Measurements from ENCODE around the gene WDFY4.

Gene WDFY4

DNA sequence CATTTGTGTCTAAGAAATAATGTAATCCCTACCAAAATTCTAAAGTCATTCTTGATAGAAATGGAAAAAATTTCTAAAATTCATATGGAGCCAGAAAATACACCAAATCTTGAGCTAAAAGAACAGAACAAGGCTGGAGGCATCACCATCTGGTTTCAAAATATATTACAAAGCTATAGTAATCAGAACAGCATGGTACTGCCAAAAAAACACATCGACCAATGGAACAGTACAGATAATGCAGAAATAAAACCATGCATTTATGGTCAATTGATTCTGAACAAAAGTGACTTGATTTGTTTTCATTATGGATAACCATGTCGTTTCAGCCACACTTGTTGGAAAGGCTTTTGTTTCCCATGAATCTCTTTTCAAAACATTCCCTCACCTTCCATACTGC, 7.0 kb upstream of the WDFY4 start:
- no peaks in the 10 kb centered on the region for H3K9me2 ChIP-seq (replicated peaks; ENCODE audit: low read depth, low read length)
- H4K20me1 ChIP-seq (ENCODE audit: insufficient read depth, low read length, poor library complexity, severe bottlenecking) = no peaks in the 10 kb centered on the region
- H3K4me3 ChIP-seq (ENCODE audit: low read length, poor library complexity, severe bottlenecking) = no peak overlapping the region
- H3K79me2 ChIP-seq (ENCODE audit: insufficient read depth, low read length) = no peaks in the 10 kb centered on the region
- no peaks in the 10 kb centered on the region for H3K36me3 ChIP-seq (ENCODE audit: insufficient read depth, low read length)
- no peak overlapping the region for H2AFZ ChIP-seq (ENCODE audit: low read length)
- no peaks in the 10 kb centered on the region for H3F3A ChIP-seq (ENCODE audit: low read depth)
- H3K9ac ChIP-seq (ENCODE audit: low read depth, low read length, poor library complexity, severe bottlenecking) = no peak overlapping the region
- TF ChIP-seq EZH2phosphoT487 (IDR thresholded peaks at IDR 0.05; ENCODE audit: borderline replicate concordance) = no peak
- TF ChIP-seq, protein P1, sequence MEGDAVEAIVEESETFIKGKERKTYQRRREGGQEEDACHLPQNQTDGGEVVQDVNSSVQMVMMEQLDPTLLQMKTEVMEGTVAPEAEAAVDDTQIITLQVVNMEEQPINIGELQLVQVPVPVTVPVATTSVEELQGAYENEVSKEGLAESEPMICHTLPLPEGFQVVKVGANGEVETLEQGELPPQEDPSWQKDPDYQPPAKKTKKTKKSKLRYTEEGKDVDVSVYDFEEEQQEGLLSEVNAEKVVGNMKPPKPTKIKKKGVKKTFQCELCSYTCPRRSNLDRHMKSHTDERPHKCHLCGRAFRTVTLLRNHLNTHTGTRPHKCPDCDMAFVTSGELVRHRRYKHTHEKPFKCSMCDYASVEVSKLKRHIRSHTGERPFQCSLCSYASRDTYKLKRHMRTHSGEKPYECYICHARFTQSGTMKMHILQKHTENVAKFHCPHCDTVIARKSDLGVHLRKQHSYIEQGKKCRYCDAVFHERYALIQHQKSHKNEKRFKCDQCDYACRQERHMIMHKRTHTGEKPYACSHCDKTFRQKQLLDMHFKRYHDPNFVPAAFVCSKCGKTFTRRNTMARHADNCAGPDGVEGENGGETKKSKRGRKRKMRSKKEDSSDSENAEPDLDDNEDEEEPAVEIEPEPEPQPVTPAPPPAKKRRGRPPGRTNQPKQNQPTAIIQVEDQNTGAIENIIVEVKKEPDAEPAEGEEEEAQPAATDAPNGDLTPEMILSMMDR (conservative IDR thresholded peaks at IDR 0.05; ENCODE audit: low read length) = no peak
- no peaks in the 10 kb centered on the region for H3K9me3 ChIP-seq (ENCODE audit: insufficient read depth, low read depth, low read length)
- H3K27me3 ChIP-seq (ENCODE audit: insufficient read depth, low read length, poor library complexity, severe bottlenecking) = no peaks in the 10 kb centered on the region
- H3K4me2 ChIP-seq (ENCODE audit: low read depth, low read length, poor library complexity, severe bottlenecking) = no peak overlapping the region
- no peaks in the 10 kb centered on the region for H3K4me1 ChIP-seq (ENCODE audit: insufficient read depth, low read length, poor library complexity, severe bottlenecking)

DNA sequence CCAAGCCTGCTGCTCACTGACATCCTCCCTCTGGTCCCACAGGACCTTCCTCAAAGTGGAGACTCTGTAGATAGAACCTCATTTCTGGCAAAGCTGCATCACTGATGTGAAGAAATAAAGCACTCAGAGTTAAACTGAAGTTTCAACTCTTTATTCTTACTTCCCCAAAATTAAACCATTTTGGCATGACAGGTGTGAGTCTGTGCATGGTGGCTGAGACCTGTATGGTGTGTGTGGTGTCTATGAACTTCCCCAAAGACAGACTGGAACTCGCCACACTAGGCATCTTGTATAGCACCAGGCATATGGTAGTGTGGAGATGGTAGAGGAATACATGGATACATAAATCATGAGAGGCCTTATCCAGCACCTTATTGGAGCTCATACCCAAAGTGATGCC, 6.6 kb upstream of the WDFY4 start:
- Histone ChIP-seq H4K20me1 (ENCODE audit: insufficient read depth, low read length, poor library complexity, severe bottlenecking) (no peaks in the 10 kb centered on the region), H3K9ac (ENCODE audit: low read depth, low read length, poor library complexity, severe bottlenecking) (no peak overlapping the region)
- no peak for TF ChIP-seq EZH2phosphoT487 (IDR thresholded peaks at IDR 0.05; ENCODE audit: borderline replicate concordance)
- TF ChIP-seq, protein P1 (conservative IDR thresholded peaks at IDR 0.05; ENCODE audit: low read length) = no peak

DNA sequence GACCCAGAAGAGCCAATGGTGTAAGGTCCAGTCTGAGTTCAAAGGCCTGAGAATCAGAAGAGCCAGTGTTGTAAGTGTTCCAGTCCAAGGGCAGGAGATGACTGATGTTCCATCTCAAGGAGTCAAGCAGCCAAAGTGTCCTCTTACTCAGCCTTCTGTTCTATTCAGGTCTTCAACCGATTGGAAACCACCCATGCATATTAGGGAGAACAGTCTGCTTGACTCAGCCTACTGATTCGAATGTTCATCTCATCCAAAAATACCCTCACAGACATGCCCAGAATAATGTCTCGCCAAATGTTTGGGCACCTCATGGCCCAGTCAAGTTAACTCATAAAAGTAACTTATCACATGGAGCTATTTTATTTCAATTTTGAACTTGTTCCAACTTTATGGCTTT, 2.9 kb upstream of the WDFY4 start:
- H3K9me3 ChIP-seq (ENCODE audit: insufficient read depth, low read depth, low read length) = no peaks in the 10 kb centered on the region
- no peaks in the 10 kb centered on the region for H3F3A ChIP-seq (ENCODE audit: low read depth)
- H3K36me3 ChIP-seq (ENCODE audit: insufficient read depth, low read length) = no peaks in the 10 kb centered on the region
- H3K4me2 ChIP-seq (ENCODE audit: low read depth, low read length, poor library complexity, severe bottlenecking) = no peak overlapping the region
- no peak overlapping the region for H3K9ac ChIP-seq (ENCODE audit: low read depth, low read length, poor library complexity, severe bottlenecking)
- H4K20me1 ChIP-seq (ENCODE audit: insufficient read depth, low read length, poor library complexity, severe bottlenecking) = no peaks in the 10 kb centered on the region
- H3K4me3 ChIP-seq (ENCODE audit: low read length, poor library complexity, severe bottlenecking) = no peak overlapping the region
- no peaks in the 10 kb centered on the region for H3K9me2 ChIP-seq (replicated peaks; ENCODE audit: low read depth, low read length)
- H2AFZ ChIP-seq (ENCODE audit: low read length) = no peak overlapping the region
- no peak for TF ChIP-seq EZH2phosphoT487 (IDR thresholded peaks at IDR 0.05; ENCODE audit: borderline replicate concordance)
- TF ChIP-seq, protein P1 (conservative IDR thresholded peaks at IDR 0.05; ENCODE audit: low read length) = no peak
- H3K79me2 ChIP-seq (ENCODE audit: insufficient read depth, low read length) = no peaks in the 10 kb centered on the region
- no peaks in the 10 kb centered on the region for H3K27me3 ChIP-seq (ENCODE audit: insufficient read depth, low read length, poor library complexity, severe bottlenecking)
- H3K4me1 ChIP-seq (ENCODE audit: insufficient read depth, low read length, poor library complexity, severe bottlenecking) = no peaks in the 10 kb centered on the region

More for the DNA sequence above, 6.6 kb upstream of the WDFY4 start:
- Histone ChIP-seq H3K4me2 (ENCODE audit: low read depth, low read length, poor library complexity, severe bottlenecking) (no peak overlapping the region), H3K79me2 (ENCODE audit: insufficient read depth, low read length) (no peaks in the 10 kb centered on the region), H3K27me3 (ENCODE audit: insufficient read depth, low read length, poor library complexity, severe bottlenecking) (no peaks in the 10 kb centered on the region), H3K9me3 (ENCODE audit: insufficient read depth, low read depth, low read length) (no peaks in the 10 kb centered on the region), H3K36me3 (ENCODE audit: insufficient read depth, low read length) (no peaks in the 10 kb centered on the region), H3K9me2 (replicated peaks; ENCODE audit: low read depth, low read length) (no peaks in the 10 kb centered on the region), H3F3A (ENCODE audit: low read depth) (no peaks in the 10 kb centered on the region), H3K4me3 (ENCODE audit: low read length, poor library complexity, severe bottlenecking) (no peak overlapping the region), H3K4me1 (ENCODE audit: insufficient read depth, low read length, poor library complexity, severe bottlenecking) (no peaks in the 10 kb centered on the region), H2AFZ (ENCODE audit: low read length) (no peak overlapping the region)
